GM10847 (cell line): Measurements from ENCODE around the gene SYT1.

Source experiments
- POLR2A ChIP-seq: IDR thresholded peaks from 2 replicates; pipeline ENCODE4 v1.6.1; 2011; ENCODE audit not compliant: insufficient read length; ENCODE audit errors: extremely low read depth

SYT1 gene

GRCh38 chr12:79067977-79068376 is 203.4 kb downstream of the SYT1 start:
- no peak for TF ChIP-seq POLR2A

GRCh38 chr12:79069009-79069408 is 204.4 kb downstream of the SYT1 start:
- no peak for TF ChIP-seq POLR2A

GRCh38 chr12:79071498-79071897 is 206.9 kb downstream of the SYT1 start:
- no peak for TF ChIP-seq POLR2A

- no peak for TF ChIP-seq POLR2A
These were observed 208.9 kb downstream of the SYT1 start for GRCh38 chr12:79073506-79073905.

GRCh38 chr12:79082595-79082994 is 218.0 kb downstream of the SYT1 start:
- no peak for TF ChIP-seq POLR2A

- TF ChIP-seq POLR2A, result no peak
These were observed 218.6 kb downstream of the SYT1 start for GRCh38 chr12:79083181-79083580.

- no peak for TF ChIP-seq POLR2A
These were observed 220.6 kb downstream of the SYT1 start for GRCh38 chr12:79085106-79085682.

- TF ChIP-seq POLR2A, result no peak
These were observed 222.1 kb downstream of the SYT1 start for GRCh38 chr12:79086541-79087296.

GRCh38 chr12:79098530-79098929 is 234.0 kb downstream of the SYT1 start:
- no peak for TF ChIP-seq POLR2A

GRCh38 chr12:79108962-79109361 is 244.4 kb downstream of the SYT1 start:
- no peak for TF ChIP-seq POLR2A

- TF ChIP-seq POLR2A, result no peak
These were observed 250.3 kb downstream of the SYT1 start for GRCh38 chr12:79114896-79115295.

GRCh38 chr12:79115743-79116142 is 251.2 kb downstream of the SYT1 start:
- TF ChIP-seq POLR2A, result no peak

- no peak for TF ChIP-seq POLR2A
These were observed 255.2 kb downstream of the SYT1 start for GRCh38 chr12:79119796-79120195.

- no peak for TF ChIP-seq POLR2A
These were observed 256.9 kb downstream of the SYT1 start for GRCh38 chr12:79121486-79121885.

GRCh38 chr12:79124385-79124784 is 259.8 kb downstream of the SYT1 start:
- no peak for TF ChIP-seq POLR2A

- no peak for TF ChIP-seq POLR2A
These were observed 260.8 kb downstream of the SYT1 start for GRCh38 chr12:79125358-79125757.

GRCh38 chr12:79127271-79127751 is 262.7 kb downstream of the SYT1 start:
- no peak for TF ChIP-seq POLR2A

- TF ChIP-seq POLR2A, result no peak
These were observed 264.4 kb downstream of the SYT1 start for GRCh38 chr12:79128956-79129355.
